HEK293 (cell line): ENCODE measurements around the gene TBL1XR1.

Experiments
- CTCF ChIA-PET: fragments of 350-600 bp; formaldehyde crosslinking; extraction: SDS; loops from one replicate; lab custom pipeline; 2021; ENCODE audit warnings: antibody characterized with exemption; lab: Yijun Ruan, JAX
- POLR2A ChIA-PET: fragments of 300-600 bp; formaldehyde crosslinking; extraction: SDS; loops from one replicate; lab custom pipeline; 2020; ENCODE audit warnings: antibody characterized with exemption, inconsistent platforms; lab: Yijun Ruan, JAX
- H3K27ac ChIP-seq: fragments of 200-500 bp; sonication (Bioruptor generic); 2 replicates; pipeline ENCODE4 v1.5.1; 2014; ENCODE audit warnings: low read depth, low read length, control low read depth, inconsistent platforms; ENCODE audit errors: extremely low read depth
- H3K36me3 ChIP-seq, 2 experiments: fragments of 200-500 bp in 1 of 2; sonication (Bioruptor generic) in 1 of 2; 1 replicate in 1 of 2; 2 replicates in 1 of 2; pipeline ENCODE4 v1.5.1; 2014 to 2017; ENCODE audit warnings: inconsistent platforms in 2 of 2, low read length in 2 of 2; ENCODE audit not compliant: control insufficient read depth in 2 of 2, insufficient read depth in 1 of 2
- H3K4me1 ChIP-seq: fragments of 200-500 bp; sonication (Bioruptor generic); 2 replicates; pipeline ENCODE4 v1.5.1; 2014; ENCODE audit warnings: mild to moderate bottlenecking, low read length, inconsistent platforms; ENCODE audit not compliant: control insufficient read depth, insufficient read depth
- H3K4me3 ChIP-seq: 2 replicates; pipeline ENCODE4 v1.5.1; 2011; ENCODE audit warnings: low read depth, mild to moderate bottlenecking, control low read depth, low read length, moderate library complexity
- H3K9me3 ChIP-seq: fragments of 200-500 bp; sonication (Bioruptor generic); 2 replicates; pipeline ENCODE4 v1.5.1; 2014; ENCODE audit warnings: low read depth, low read length, inconsistent platforms; ENCODE audit not compliant: control insufficient read depth, insufficient read depth
- GLI2 ChIP-seq: fragments of 450-650 bp; formaldehyde crosslinking; IDR thresholded peaks from 2 replicates; pipeline ENCODE4; 2017; ENCODE audit warnings: missing biosample characterization, missing genetic modification characterization, low read depth, borderline replicate concordance
- GLIS1 ChIP-seq: fragments of 450-650 bp; formaldehyde crosslinking; IDR thresholded peaks from 2 replicates; pipeline ENCODE4 v1.5.1; 2016; ENCODE audit warnings: missing biosample characterization, missing genetic modification characterization
- HOXC10 ChIP-seq: sonication (generic); formaldehyde crosslinking; IDR thresholded peaks from 2 replicates; pipeline ENCODE4 v1.8.1; 2023; ENCODE audit warnings: mild to moderate bottlenecking, missing genetic modification reagents
- HOXD13 ChIP-seq: sonication (generic); formaldehyde crosslinking; IDR thresholded peaks from 2 replicates; pipeline ENCODE4 v1.8.0; 2022; ENCODE audit warnings: missing genetic modification reagents, borderline replicate concordance
- KLF10 ChIP-seq: fragments of 450-650 bp; IDR thresholded peaks from 2 replicates; pipeline ENCODE4 v1.5.1; 2018; ENCODE audit warnings: missing biosample characterization, mild to moderate bottlenecking, missing genetic modification characterization
- KLF16 ChIP-seq: fragments of 450-650 bp; formaldehyde crosslinking; IDR thresholded peaks from 2 replicates; pipeline ENCODE4 v1.5.1; 2017; ENCODE audit warnings: missing biosample characterization, missing genetic modification characterization
- MYNN ChIP-seq: fragments of 450-650 bp; formaldehyde crosslinking; IDR thresholded peaks from 2 replicates; pipeline ENCODE4 v1.5.1; 2016; ENCODE audit warnings: missing biosample characterization, missing genetic modification characterization, borderline replicate concordance
- SP2 ChIP-seq: fragments of 450-650 bp; formaldehyde crosslinking; IDR thresholded peaks from 2 replicates; pipeline ENCODE4 v1.5.1; 2016; ENCODE audit warnings: missing biosample characterization, missing genetic modification characterization
- WT1 ChIP-seq: fragments of 450-650 bp; formaldehyde crosslinking; IDR thresholded peaks from 2 replicates; pipeline ENCODE4 v1.5.1; 2016; ENCODE audit warnings: missing biosample characterization, missing genetic modification characterization
- YY1 ChIP-seq: fragments of 450-650 bp; formaldehyde crosslinking; IDR thresholded peaks from 2 replicates; pipeline ENCODE4 v1.5.1; 2018; ENCODE audit warnings: missing biosample characterization, missing genetic modification characterization
- ZNF112 ChIP-seq: fragments of 450-650 bp; formaldehyde crosslinking; IDR thresholded peaks from 2 replicates; pipeline ENCODE4 v1.5.0; 2017; ENCODE audit warnings: missing biosample characterization, missing genetic modification characterization
- ZNF146 ChIP-seq: fragments of 450-650 bp; formaldehyde crosslinking; IDR thresholded peaks from 2 replicates; pipeline ENCODE4 v1.5.1; 2016; ENCODE audit warnings: missing biosample characterization, missing genetic modification characterization
- ZNF18 ChIP-seq: fragments of 450-650 bp; formaldehyde crosslinking; IDR thresholded peaks from 2 replicates; pipeline ENCODE4 v1.5.1; 2016; ENCODE audit warnings: missing biosample characterization, missing genetic modification characterization
- ZNF202 ChIP-seq: fragments of 450-650 bp; formaldehyde crosslinking; IDR thresholded peaks from 2 replicates; pipeline ENCODE4 v1.5.1; 2016; ENCODE audit warnings: missing biosample characterization, missing genetic modification characterization, borderline replicate concordance
- ZNF223 ChIP-seq: fragments of 450-650 bp; formaldehyde crosslinking; IDR thresholded peaks from 2 replicates; pipeline ENCODE4 v1.5.1; 2016; ENCODE audit warnings: missing biosample characterization, missing genetic modification characterization
- ZNF266 ChIP-seq: fragments of 450-650 bp; formaldehyde crosslinking; IDR thresholded peaks from 2 replicates; pipeline ENCODE4 v1.5.1; 2016; ENCODE audit warnings: missing biosample characterization, missing genetic modification characterization, low read depth
- ZNF341 ChIP-seq: fragments of 450-650 bp; formaldehyde crosslinking; IDR thresholded peaks from 2 replicates; pipeline ENCODE4; 2016; ENCODE audit warnings: low read depth, missing biosample characterization, missing genetic modification characterization
- ZNF394 ChIP-seq: fragments of 450-650 bp; formaldehyde crosslinking; IDR thresholded peaks from 2 replicates; pipeline ENCODE4 v1.5.1; 2016; ENCODE audit warnings: missing biosample characterization, missing genetic modification characterization, mild to moderate bottlenecking, moderate library complexity, borderline replicate concordance
- ZNF621 ChIP-seq: fragments of 450-650 bp; formaldehyde crosslinking; IDR thresholded peaks from 2 replicates; pipeline ENCODE4 v1.5.1; 2017; ENCODE audit warnings: missing biosample characterization, missing genetic modification characterization
- ZNF660 ChIP-seq: fragments of 450-650 bp; IDR thresholded peaks from 2 replicates; pipeline ENCODE4 v1.5.1; 2018; ENCODE audit warnings: missing biosample characterization, mild to moderate bottlenecking, missing genetic modification characterization
- ZNF701 ChIP-seq: fragments of 450-650 bp; formaldehyde crosslinking; IDR thresholded peaks from 2 replicates; pipeline ENCODE4 v1.5.1; 2016; ENCODE audit warnings: missing biosample characterization, missing genetic modification characterization
- ZNF704 ChIP-seq: fragments of 450-650 bp; formaldehyde crosslinking; IDR thresholded peaks from 2 replicates; pipeline ENCODE4 v1.5.1; 2016; ENCODE audit warnings: missing biosample characterization, missing genetic modification characterization
- ZNF777 ChIP-seq: fragments of 450-650 bp; formaldehyde crosslinking; IDR thresholded peaks from 2 replicates; pipeline ENCODE4 v1.5.1; 2017; ENCODE audit warnings: missing biosample characterization, missing genetic modification characterization, borderline replicate concordance
- ZSCAN16 ChIP-seq: fragments of 450-650 bp; formaldehyde crosslinking; IDR thresholded peaks from 2 replicates; pipeline ENCODE4 v1.5.1; 2016; ENCODE audit warnings: missing biosample characterization, missing genetic modification characterization
- TF ChIP-seq, protein P1 (sequence below): fragments of 450-650 bp; formaldehyde crosslinking; conservative IDR thresholded peaks from 2 replicates; pipeline ENCODE4 v1.5.1; 2016; ENCODE audit warnings: low read depth, missing biosample characterization, missing genetic modification characterization

The TBL1XR1 gene

GRCh38 chr3:177145381-177145780, 51.9 kb downstream of the TBL1XR1 start (continued):
- TF ChIP-seq, protein P1, sequence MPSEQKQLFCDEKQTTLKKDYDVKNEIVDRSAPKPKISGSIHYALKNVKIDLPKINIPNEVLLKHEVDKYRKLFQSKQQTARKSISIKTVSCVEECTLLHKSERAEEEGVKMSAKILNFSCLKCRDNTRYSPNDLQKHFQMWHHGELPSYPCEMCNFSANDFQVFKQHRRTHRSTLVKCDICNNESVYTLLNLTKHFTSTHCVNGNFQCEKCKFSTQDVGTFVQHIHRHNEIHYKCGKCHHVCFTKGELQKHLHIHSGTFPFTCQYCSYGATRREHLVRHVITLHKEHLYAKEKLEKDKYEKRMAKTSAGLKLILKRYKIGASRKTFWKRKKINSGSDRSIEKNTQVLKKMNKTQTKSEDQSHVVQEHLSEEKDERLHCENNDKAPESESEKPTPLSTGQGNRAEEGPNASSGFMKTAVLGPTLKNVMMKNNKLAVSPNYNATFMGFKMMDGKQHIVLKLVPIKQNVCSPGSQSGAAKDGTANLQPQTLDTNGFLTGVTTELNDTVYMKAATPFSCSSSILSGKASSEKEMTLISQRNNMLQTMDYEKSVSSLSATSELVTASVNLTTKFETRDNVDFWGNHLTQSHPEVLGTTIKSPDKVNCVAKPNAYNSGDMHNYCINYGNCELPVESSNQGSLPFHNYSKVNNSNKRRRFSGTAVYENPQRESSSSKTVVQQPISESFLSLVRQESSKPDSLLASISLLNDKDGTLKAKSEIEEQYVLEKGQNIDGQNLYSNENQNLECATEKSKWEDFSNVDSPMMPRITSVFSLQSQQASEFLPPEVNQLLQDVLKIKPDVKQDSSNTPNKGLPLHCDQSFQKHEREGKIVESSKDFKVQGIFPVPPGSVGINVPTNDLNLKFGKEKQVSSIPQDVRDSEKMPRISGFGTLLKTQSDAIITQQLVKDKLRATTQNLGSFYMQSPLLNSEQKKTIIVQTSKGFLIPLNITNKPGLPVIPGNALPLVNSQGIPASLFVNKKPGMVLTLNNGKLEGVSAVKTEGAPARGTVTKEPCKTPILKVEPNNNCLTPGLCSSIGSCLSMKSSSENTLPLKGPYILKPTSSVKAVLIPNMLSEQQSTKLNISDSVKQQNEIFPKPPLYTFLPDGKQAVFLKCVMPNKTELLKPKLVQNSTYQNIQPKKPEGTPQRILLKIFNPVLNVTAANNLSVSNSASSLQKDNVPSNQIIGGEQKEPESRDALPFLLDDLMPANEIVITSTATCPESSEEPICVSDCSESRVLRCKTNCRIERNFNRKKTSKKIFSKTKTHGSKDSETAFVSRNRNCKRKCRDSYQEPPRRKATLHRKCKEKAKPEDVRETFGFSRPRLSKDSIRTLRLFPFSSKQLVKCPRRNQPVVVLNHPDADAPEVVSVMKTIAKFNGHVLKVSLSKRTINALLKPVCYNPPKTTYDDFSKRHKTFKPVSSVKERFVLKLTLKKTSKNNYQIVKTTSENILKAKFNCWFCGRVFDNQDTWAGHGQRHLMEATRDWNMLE, result no peak
- TF ChIP-seq ZNF660 (no peak), ZNF701 (tag by site-specific recombination) (no peak)

DNA sequence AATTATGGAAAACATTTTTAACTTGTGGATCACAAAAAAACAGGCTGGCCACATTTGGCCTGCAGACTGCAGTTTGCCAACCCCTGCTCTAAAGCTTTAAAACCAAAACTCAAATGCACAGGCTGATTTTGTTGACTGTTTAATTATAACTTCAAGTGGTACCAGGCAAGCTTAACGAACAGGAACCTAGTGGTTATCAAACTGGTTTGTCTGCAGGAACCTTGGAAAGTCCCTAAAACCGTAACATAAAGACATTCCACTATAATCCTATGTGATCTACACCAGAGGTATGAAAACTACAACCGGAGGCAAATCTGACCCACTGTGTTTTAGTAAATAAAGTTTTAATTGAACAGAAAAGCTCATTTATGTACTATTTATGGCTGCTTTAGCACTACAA, 52.4 kb downstream of the TBL1XR1 start:
- ChIA-PET CTCF (no interaction called here), POLR2A (no interaction called here)
- no peaks in the 10 kb centered on the region for H3K9me3 ChIP-seq
- H3K4me1 ChIP-seq, result peaks cover under 1% of the 10 kb centered on the region; the same call in 1 of the 2 replicates
- no peaks in the 10 kb centered on the region; a peak in 1 of 3 replicates for H3K36me3 ChIP-seq
- H3K4me3 ChIP-seq, result no peak overlapping the region
- H3K27ac ChIP-seq, result no peak overlapping the region
- TF ChIP-seq WT1 (tag by site-specific recombination) (no peak), MYNN (tag by site-specific recombination) (no peak), ZNF202 (tag by site-specific recombination) (no peak), HOXC10 (CRISPR knock-in tag) (no peak), GLIS1 (tag by site-specific recombination) (no peak), ZSCAN16 (tag by site-specific recombination) (no peak), ZNF704 (no peak), ZNF18 (no peak), HOXD13 (CRISPR knock-in tag) (no peak), ZNF112 (no peak), ZNF777 (tag by site-specific recombination) (no peak), ZNF266 (tag by site-specific recombination) (no peak), ZNF146 (tag by site-specific recombination) (no peak), ZNF341 (no peak)

DNA sequence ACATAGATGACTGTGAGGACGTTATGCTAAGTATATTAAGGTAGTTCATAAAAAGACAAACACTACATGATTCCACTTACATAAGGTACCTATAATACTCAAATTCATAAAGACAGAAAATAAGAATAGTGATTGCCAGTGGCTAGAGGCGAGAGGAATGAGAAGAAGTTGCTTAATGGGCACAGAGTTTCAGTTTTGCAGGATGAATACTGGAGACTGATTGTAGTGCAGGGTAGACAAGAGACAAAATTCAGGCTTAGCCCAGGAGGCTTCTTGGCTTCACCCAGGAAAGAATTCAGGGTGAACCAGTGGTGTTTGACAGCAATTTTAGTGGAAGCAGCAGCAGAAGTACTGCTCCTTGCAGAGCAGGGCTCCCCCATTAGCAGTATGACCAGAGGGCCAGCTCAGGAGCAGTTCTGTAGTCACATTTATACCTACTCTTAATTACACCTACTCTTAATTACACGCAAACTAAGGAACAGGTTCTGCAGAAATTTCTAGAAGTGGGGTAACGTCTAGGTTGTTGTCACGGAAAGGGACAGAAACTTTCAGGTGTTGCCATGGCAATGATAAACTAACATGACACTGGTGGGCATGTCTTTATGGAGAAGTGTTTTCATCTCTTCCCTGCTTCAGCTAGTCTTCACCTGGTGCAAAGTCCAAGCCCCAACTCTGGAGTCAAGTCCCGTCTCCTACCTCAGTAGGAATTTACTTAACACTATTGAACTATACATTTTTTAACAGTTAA, 55.2 kb downstream of the TBL1XR1 start:
- Histone ChIP-seq H3K4me1 (no peaks in the 10 kb centered on the region), H3K27ac (no peak overlapping the region), H3K9me3 (no peaks in the 10 kb centered on the region), H3K4me3 (no peak overlapping the region), H3K36me3 (no peaks in the 10 kb centered on the region)
- POLR2A ChIA-PET, result no interaction called here
- TF ChIP-seq SP2, result no peak
- no peak for TF ChIP-seq ZNF223 (tag by site-specific recombination)
- no peak for TF ChIP-seq GLI2 (tag by site-specific recombination)
- TF ChIP-seq ZNF621 (tag by site-specific recombination), result no peak
- no peak for TF ChIP-seq KLF16 (tag by site-specific recombination)
- no peak for TF ChIP-seq YY1 (tag by site-specific recombination)
- no peak for TF ChIP-seq KLF10 (tag by site-specific recombination)
- no peak for TF ChIP-seq ZNF394 (tag by site-specific recombination)
- CTCF ChIA-PET, result no interaction called here
